Measurements from ENCODE around the gene TMEM117.

DNA sequence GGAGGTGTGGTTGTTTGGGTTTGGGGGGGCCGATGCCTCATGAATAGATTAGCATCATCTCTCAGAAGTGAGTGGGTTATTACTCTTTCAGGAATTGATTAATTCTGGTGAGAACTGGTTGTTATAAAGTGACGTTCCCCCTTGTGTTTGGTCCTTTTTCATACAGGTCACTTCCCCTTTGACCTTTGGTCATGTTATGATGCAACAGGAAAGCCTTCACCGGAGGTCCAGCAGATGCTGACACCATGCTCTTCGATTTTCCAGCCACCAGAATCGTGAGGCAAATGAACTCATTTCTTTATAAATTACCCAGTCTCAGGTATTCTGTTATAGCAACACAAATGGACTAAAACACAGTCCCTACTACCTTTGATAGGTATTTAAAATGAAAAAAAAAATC lies 600.9 kb downstream of the TMEM117 start:
- TF ChIP-seq, protein P1, sequence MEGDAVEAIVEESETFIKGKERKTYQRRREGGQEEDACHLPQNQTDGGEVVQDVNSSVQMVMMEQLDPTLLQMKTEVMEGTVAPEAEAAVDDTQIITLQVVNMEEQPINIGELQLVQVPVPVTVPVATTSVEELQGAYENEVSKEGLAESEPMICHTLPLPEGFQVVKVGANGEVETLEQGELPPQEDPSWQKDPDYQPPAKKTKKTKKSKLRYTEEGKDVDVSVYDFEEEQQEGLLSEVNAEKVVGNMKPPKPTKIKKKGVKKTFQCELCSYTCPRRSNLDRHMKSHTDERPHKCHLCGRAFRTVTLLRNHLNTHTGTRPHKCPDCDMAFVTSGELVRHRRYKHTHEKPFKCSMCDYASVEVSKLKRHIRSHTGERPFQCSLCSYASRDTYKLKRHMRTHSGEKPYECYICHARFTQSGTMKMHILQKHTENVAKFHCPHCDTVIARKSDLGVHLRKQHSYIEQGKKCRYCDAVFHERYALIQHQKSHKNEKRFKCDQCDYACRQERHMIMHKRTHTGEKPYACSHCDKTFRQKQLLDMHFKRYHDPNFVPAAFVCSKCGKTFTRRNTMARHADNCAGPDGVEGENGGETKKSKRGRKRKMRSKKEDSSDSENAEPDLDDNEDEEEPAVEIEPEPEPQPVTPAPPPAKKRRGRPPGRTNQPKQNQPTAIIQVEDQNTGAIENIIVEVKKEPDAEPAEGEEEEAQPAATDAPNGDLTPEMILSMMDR (IDR thresholded peaks at IDR 0.05; ENCODE audit: low read depth, low read length) = no peak
- no peak for TF ChIP-seq MYC (IDR thresholded peaks at IDR 0.05; ENCODE audit: low read depth, low read length)

Measured in NB4 (cell line).